ENCODE results near the gene BCR.
"Not testable (repeated sequence)": the region's sequence is repeated elsewhere in the genome, so short reads cannot be mapped to it uniquely, and the experiment has no call there.

BCR gene

DNA sequence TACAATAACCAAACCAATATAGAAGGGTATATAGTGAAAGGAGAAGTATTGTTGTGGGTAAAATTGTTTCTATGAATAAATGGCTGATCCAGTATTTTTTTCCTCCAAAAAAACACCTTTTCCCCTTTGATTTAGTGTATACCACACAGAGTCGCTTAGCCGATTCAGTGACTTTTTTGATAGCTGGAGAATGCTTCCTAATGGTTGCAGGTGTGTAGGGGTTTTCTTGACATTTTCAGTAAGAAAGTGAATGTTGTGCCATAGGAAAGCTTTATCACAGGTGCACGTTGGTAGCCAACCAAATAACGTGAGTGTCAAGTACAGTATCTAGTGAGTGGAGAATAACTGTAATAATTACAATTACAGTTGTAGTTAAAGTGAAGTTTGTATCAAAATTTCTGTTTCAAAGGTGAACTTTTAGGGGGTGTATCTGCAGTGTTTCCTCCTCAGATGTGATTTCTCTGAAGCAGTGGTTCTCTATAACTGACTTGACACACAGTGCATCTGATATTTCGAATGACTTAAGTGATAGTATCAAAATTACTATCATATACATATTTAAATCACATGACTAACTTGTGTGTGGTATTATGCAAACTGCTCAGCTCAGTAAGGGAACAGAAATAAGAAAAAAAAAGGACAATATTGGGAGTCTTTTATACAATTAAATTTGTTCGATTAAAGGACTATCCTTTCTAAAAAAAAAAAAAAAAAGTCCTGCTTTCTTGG lies 143.8 kb downstream of the BCR start:
- DNase-seq: not testable (repeated sequence)

DNA sequence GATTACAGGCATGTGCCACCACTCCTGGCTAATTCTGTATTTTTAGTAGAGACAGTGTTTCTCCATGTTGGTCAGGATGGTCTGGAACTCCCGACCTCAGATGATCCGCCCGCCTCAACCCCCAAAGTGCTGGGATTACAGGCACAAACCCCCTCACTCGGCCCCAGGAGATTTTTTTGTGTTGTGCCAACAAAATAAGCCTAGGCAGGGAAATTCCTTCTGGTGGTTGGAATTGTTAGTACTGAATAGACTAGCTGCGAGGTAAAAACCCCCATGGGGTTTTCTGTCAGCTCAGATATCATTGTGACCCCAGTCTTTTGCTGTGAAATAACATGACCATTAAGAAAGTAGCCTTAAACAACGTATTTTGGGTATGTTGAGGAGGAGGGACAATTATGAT lies 144.9 kb downstream of the BCR start:
- no peak for DNase-seq

GRCh38 chr22:23333822-23334221 lies 153.5 kb downstream of the BCR start:
- DNase-seq: not testable (repeated sequence)

GRCh38 chr22:23337672-23338071 lies 157.4 kb downstream of the BCR start:
- not testable (repeated sequence) for DNase-seq

- DNase-seq: not testable (repeated sequence)
These were observed 161.8 kb downstream of the BCR start for GRCh38 chr22:23341942-23342695.

- DNase-seq: no peak
These were observed 171.0 kb downstream of the BCR start for GRCh38 chr22:23351321-23351720.

- no peak for DNase-seq
These were observed 172.7 kb downstream of the BCR start for GRCh38 chr22:23353004-23353403.

- DNase-seq: no peak
These were observed 173.4 kb downstream of the BCR start for GRCh38 chr22:23353696-23354095.

- no peak for DNase-seq
These were observed 175.8 kb downstream of the BCR start for GRCh38 chr22:23356094-23356493.

- no peak for DNase-seq
These were observed 176.7 kb downstream of the BCR start for GRCh38 chr22:23357053-23357452.

DNA sequence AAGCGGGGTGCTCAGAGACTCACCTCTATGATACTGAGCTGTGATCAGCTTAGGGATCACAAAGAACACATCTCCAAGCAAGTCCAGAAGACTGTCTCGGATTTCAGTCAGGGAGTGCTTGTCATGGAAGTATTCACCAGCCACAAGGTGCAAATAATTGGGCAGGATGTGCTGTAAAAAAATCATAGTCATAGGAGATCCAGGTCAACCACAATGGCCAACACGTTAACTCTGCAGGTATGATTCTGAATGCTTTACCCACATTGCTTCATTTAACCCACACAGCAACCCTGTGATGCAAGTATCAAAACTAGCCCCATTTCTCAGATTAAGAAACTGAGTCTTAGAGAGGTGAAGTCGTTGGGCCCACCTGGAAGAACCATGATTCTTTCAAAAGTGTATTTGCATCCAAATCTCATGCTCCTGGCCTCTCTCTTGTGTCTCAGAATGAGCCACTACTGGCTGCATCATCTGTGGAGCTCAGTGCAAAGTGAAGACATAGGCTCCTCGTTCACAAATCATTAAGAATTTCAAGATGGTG lies 179.3 kb downstream of the BCR start:
- no peak for DNase-seq

GRCh38 chr22:23361676-23362075 lies 181.4 kb downstream of the BCR start:
- DNase-seq: no peak

- DNase-seq: no peak
These were observed 183.4 kb downstream of the BCR start for GRCh38 chr22:23363683-23364082.

DNA sequence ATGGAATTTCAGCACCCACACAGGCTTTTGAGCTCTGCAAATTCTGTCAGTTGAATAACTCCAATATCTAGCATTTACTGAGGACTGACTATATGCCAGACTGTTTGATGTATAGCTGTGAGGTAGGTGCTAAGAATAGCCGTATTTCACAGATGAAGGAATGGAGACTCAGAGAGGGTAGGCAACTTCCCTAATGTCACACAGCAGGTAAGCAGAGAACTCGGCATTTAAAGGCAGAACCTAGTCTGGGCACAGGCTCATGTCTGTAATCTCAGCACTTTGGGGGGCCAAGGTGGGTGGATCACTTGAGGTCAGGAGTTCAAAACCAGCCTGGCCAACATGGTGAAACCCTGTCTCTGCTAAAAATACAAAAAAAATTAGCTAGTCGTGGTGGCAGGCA lies 184.1 kb downstream of the BCR start:
- no peak for DNase-seq

DNA sequence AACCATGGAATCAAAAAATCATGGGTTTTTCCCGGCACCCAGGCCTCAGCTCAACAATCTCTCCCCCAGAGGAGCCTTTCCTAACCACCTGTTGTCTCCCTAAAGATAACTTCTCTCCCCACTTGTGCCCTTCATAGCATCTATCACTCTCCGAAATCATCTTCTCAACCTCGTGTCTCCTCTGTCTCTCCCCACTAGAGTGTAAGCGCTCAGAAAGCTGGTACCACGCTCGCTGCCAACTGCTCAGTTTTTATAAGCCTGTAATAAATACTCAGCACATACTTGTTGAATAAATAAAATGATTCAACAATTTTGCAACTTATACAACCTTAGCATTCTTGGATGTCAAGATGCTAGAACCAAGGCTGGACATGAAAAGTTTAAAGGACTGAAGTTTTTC lies 185.2 kb downstream of the BCR start:
- DNase-seq: no peak

DNA sequence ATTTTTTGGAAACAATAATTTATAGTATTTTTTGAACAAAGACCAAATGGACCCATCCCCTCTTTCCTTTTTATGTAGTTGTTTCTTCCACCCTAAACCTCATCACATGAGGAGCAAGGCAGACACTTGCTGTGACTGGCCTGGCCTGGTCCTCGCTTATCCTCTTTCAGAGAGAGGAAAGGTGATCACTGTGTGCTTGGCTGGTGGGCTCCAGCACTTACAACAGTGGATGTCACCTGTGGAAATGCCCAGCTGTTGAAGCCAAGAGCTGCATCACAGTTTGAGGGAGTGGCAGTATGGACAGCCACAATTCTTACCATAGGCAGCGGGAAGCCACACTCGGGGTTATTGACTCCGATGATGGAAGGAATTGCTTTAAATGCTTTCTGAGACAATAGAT lies 185.7 kb downstream of the BCR start:
- no peak for DNase-seq

DNA sequence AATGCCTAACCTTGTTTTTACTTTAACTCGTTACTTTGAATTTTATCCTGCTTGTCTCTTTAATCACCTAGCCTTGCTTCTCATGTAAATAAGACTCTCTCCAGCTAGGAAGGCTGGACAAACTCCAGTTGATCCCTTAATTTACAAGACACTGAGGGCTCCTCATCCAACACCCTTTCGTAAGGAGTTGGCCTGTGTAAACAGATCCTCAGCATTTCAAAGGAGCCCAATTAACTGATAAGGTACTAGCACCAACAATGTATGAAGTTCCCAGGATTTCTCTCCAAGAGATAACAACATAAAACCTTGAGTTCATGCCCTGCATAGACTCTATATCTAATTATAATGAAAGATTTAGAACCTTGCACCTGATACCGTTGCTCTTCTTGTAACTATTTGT lies 186.9 kb downstream of the BCR start:
- not testable (repeated sequence) for DNase-seq
